Glomerular endothelial cell (primary cell): ENCODE results near the gene EPGN. TPM values are rescaled to one million over a fixed set of nuclear protein-coding genes. Genes with fewer than 3 reads are reported as not detected.

ENCODE experiments used
- DNase-seq: peaks from one replicate; pipeline ENCODE4 v3.0.0-alpha.2; 2011; ENCODE audit warnings: low read depth, low spot score; ENCODE audit errors: extremely low read depth
- total RNA-seq: library from RNA; depleted of rRNA; stranded (reverse); fragments of >200 nt; gene quantifications from 2 replicates; pipeline ENCODE4 v1.2.3, GENCODE V29; 2015

Gene EPGN
- 0.23 TPM in 1 of 2 replicates, not detected in the other for total RNA-seq

DNA sequence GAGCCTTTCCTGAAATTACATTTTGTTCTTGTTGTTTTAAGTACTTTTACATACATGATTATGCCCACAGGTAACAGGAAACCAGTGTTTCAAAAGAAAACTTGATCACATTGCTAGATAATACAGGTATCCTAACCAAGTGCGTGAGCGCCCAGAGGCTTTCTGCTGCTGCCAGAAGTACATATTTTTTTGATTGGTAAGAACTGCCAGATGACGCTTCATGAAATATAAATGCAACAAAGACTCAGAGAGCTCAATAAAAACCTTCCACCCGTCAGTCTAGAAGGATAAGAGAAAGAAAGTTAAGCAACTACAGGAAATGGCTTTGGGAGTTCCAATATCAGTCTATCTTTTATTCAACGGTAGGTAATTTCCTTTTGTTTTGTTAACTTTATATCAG is at the start of gene EPGN:
TSS of gene EPGN (plus strand) at position 256 of the 400 bp plus-strand sequence. CDS start at position 320, 64 bp downstream.
- DNase-seq: no peak

- DNase-seq: peak; percentile 47
Measured at GRCh38 chr4:74258963-74259362, 49.3 kb upstream of the EPGN start.

DNA sequence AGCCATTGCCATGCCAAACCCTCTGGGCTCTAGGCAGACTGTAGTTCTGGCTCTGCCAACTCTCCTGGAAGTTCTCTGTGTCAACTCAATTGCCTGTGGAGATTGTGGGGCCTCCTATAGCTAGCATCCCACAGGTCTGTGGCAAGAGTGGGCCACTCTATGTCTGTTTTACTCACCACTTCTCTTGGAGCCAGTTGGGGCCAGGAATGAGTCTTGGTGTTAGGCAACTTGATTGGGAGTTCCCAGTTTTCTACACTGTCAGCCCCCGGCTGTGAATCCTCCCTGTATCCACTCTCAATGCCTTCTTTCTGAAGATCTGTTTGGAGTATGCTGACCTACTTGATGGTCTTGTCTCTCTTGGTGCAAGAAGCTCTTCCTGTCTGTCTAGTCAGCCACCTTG is 48.2 kb upstream of the EPGN start:
- no peak for DNase-seq

DNA sequence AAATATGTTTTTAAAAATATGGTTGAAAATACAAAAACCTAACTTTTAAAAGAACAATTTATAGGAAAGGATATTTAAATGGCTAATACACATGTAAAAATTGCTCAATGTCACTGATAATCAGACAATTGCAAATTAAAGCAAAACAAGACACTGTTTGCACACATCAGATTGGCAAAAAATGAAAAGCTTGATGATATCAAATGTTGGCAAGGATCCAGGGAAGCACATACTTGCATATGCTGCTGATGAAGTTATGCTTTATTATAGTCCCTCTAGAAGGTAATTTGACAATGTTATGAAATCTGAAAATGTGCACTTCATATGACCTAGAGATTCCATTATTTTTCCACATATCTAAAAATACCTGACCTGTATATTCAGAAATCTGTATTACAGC is 45.7 kb upstream of the EPGN start:
- DNase-seq: no peak

DNA sequence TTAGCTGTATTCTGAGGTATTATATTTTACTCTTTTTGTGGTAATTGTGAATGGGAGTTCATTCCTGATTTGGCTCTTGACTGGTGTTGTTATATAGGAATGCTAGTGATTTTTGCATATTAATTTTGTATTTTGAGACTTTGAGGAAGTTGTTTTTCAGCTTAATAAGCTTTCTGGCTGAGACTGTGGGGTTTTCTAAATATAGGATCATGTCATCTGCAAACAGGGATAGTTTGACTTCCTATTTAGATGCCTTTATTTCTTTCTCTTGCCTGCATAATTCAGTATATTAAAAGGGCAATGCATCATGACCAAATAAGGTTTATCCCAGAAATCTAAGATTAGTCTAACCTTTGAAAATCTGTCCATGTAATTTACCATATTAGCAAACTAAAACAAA is 44.7 kb upstream of the EPGN start:
- DNase-seq: no peak

- no peak for DNase-seq
Measured at GRCh38 chr4:74266081-74266480, 42.2 kb upstream of the EPGN start.

DNA sequence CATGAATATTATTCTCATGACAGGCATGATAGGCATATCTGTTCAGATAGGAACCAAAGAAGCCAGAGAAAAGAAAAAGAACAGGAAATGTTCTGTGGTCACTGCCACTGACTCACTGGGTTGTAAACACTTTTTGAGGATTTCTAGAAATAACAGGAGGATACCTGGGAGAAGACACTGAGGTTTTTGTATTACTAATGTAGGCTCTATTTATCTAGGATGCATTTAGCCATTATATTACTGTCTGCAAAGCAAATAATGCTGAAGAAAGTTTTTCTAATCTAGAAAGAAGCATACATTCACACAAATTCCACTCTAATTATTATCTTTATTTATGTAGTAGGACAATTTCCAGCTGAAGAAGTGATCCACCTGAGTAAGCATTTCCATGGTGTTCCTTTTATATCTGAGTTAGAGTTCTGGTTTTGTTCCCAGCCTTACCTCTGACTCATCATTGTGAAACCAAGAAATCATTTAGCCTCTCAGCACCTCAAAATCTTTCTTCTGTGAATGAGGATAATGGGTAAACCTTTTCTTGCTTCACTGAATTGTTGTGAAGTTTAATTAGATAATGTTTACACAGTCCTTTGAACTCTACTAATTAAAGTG is 40.2 kb upstream of the EPGN start:
- no peak for DNase-seq

GRCh38 chr4:74268643-74269042 is 39.6 kb upstream of the EPGN start:
- no peak for DNase-seq

GRCh38 chr4:74278490-74278889 is 29.8 kb upstream of the EPGN start:
- no peak for DNase-seq

DNA sequence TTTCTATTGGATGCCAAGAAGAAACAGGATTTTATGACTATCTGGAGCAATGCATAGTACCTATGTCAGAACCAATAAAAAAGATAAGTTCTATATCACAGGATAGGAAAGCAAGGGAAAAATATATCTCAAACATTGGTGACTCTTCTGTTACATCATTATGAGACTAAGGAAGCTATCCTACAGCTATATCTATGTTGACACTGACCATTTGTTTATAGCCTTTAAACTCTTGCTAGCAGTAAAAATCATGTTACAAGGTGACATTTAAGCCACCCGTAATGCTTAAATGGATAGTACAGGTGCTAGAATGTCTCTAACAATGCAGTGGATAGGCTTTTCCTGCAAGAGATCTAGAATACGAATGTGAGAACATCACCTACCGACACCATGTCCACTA is 28.6 kb upstream of the EPGN start:
- DNase-seq: no peak

DNA sequence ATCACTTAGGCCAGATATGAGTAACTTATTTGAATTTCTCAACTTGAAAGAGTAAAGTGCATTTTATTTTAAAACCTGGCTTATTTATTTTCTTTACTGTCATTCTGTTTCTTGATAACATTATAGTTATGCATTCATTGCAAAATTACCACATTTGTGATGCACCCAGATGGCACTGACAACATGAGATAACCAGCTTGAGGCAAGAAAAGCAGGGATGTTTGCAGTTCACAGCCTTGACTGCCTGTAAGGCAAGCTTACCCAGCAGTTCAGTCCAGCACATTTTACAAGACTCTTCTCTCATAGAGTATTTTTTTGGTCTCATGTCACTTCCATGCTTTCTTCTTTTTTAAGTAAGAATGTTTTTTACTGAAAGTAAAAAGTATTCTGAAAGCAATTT is 25.3 kb upstream of the EPGN start:
- no peak for DNase-seq

DNA sequence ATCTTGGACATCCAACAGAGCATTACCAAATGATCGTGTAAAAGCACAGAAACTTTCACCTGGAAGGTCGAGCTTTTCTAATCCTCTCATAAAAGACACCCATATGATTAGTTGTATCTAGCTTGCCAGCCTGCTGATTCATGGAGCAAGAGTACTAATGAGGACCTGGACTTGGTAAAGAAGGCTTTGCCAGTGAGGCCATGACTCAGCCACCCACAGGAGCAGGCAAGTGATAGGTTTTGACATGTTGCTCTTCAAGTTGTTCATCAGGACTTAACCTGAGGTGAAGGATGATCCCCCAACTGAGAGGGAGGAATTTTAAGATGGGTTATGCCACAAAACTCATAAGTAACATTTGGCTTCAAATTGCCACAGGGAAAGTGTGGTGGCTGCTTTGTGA is 24.7 kb upstream of the EPGN start:
- no peak for DNase-seq

DNA sequence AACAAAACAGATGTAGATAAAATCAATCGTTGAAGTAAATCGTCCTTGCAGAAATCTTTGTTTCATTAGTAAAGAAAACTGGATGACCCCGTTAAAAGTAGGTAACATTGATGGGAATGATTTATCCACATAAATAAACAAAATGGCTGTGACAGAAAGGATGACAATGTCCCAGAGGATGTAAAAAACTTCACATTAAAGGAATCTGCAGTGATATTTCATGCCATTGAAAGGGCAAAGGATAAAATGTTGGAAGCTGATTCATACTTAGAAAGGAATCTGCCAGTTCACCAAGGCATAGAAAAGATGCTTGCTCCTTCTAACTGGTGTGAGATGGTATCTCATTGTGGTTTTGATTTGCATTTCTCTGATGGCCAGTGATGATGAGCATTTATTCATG is 24.2 kb upstream of the EPGN start:
- DNase-seq: no peak

- no peak for DNase-seq
Measured at GRCh38 chr4:74287164-74287563, 21.1 kb upstream of the EPGN start.

GRCh38 chr4:74287791-74288190 is 20.5 kb upstream of the EPGN start:
- DNase-seq: no peak

DNA sequence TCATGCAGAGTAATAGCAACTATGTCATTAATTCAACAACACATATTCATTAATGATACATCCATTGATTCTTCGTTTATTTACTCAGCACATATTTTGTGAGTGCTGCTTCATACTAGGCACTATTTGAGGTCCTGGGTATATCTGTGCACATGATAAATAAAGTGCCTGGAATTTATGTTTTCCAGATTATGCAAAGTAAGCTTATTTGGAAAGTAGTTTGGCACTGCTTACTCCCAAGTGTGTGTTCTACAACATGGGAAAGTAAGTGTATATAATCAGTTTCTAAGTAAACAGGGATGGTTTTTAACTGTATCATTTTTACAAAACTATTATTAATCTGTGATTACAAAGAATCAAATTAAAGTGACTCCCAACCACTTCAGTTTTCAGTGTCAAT is 16.8 kb upstream of the EPGN start:
- no peak for DNase-seq

GRCh38 chr4:74292111-74292870 is 16.0 kb upstream of the EPGN start:
- DNase-seq: no peak

GRCh38 chr4:74293558-74293957 is 14.7 kb upstream of the EPGN start:
- DNase-seq: no peak

DNA sequence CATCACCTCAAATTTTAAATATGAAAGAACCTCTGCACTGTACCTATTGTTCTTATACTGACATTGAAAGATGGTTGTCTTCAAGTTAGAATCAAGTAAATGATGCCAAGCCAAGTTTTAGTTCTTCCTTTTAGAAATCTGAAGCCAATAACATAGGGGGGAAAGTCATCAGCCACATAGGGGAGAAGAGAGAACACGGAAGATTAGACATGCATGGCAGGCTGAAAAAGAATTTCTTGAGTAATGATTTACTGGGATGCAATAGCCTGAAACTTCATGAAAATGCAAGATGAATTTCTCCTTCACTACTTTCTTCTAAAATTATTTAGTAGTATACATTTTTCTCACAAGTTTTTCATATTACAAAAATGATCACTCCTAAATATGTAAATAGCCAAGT is 13.6 kb upstream of the EPGN start:
- DNase-seq: no peak

DNA sequence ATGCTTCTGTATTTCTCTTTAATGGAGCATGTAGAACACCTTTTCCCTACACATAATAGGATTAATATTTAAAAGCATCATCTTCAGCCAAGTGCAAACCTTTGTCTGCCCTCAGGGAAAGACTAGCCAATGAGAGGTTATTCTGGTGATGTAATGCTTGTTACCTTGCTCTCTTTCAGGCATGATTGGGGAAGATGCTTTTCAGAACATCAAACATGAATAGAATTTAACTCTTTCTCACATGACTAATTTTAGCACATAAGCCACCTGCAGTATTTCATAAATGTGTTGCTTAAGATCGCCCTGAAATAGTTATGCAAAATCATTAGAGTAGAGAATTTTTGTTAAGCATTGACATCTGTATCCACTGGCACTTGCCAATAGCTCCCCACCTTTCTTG is 10.7 kb upstream of the EPGN start:
- DNase-seq: no peak

DNA sequence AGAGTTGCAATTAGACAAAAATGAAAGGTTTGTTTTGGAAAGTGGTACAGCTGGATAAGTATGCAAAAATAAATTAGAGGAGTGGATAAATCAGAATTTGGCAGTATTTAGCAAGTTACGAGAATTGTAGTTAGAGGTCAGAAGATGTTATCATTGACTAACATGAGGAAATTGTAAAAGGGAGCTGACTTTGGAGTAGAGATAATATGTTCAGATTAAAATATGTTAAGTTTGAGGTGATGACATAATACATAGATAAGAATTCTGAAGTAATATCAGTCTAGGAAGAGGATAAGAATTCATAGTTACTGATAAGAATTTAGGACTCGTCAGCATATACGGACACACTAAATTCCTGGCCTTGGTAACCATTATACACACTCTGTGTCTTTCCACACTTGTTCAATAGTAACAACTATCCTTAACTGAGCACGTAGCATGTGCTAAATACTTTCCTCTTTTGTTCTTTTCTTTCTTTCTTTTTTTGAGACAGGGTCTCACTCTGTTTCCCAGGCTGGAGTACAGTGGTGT is 4.1 kb upstream of the EPGN start:
- DNase-seq: no peak

GRCh38 chr4:74305000-74305399 is 3.3 kb upstream of the EPGN start:
- no peak for DNase-seq
